NCI-H748 (cell line): ENCODE measurements around the gene UBE2G1.

Experiments used
- DNase-seq: peaks from one replicate; lab custom pipeline; 2025; ENCODE audit not compliant: unreplicated experiment; lab: John Stamatoyannopoulos, UW

The UBE2G1 gene

DNA sequence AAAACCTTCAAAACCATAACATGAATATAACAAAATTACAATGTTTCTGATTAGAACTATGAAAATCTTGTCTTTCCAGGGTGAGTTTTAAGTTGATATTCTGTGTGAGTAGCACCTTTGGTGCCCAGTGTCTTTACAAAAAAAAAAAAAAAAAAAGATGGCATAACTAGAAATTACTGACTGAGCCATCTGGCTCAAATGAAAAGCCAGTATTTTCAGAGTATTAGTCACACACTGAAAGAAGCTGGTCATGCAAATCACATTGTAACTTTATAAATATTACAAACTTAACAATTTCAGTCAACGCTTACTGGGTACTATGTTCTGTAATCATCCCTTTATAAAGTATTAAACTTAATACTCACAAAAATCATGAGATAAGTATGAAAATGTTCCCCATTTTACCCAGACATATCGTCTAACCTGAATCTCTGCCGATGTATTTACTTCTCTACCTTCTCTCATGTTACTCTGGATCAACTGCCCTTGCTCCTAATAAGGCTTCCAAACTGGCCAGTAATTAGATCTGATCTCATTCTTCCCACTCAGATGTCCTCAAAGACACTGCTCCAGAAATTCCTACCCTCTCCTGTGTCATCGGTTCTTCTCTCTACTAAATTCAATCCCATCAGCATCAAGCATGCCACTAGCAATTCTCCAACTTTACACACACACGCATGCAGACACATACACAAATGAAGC is 25.4 kb downstream of the UBE2G1 start:
- DNase-seq = no peak

DNA sequence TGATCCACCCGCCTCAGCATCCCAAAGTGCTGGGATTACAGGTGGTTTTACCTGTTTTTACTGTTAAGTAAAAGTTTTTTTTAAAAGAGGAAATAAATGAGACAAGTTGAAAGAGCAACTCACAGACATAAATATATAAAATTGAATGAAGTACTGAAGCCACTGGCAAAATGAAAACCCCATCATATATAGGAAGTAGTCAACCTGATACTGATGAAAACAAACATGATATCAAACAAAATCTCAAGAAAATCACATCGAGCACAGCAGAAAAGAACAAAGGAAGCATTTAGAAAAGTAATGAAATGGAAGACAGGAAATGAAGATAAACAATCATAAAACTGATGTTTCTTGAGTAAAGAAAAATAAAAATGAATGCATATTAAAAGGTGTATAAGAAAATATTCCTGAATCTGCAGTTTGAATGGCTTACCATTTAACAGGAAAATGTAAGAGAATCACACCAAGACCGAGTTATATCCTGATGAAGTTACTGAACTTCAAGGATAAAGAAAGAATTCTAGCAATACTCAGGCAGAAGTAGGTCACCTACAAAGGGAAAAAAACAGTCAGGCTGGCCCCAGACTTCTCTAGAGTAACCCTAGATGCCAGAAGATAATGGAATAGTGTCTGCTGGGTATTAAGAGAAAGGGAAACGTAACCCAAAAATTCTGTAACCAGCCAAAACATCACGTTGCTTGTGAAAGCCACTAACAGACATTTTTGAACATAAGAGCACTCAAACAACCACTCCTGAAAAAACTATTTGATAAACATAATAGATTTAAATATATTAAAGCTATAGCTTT is 31.5 kb downstream of the UBE2G1 start:
- no peak for DNase-seq

DNA sequence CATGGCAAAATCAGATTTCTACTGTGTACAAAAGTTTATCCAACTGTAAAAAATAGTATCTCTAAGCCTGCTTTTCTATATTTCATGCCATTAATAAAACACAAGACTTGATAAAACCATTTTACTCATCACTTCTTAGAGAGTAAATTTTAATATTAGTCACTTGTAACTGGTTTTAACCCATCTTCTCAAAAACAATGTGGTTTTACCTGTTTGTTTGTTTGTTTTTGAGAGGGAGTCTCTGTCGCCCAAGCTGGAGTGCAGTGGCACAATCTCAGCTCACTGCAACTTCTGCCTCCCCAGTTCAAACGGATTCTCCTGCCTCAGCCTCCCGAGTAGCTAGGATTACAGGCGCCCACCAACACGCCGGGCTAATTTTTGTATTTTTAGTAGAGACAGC is 32.1 kb downstream of the UBE2G1 start:
- no peak for DNase-seq

DNA sequence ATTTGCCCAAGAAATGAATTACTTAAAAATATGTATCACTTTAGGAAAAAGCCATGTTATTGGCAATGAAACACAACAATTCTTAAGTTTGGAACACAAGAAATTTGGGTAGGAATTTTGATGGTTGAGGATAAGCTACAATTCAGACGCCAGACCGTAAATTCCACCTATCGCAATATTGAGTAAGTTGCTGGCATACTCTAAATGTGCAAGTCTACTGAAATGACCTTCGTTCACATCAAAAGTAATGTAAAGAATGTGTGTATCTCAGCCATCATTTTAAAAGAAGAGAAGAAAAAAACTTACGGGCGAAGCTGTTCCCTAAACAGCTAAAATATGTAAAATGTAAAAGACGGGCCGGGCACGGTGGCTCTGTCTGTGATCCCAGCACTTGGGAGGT is 33.4 kb downstream of the UBE2G1 start:
- DNase-seq = no peak

DNA sequence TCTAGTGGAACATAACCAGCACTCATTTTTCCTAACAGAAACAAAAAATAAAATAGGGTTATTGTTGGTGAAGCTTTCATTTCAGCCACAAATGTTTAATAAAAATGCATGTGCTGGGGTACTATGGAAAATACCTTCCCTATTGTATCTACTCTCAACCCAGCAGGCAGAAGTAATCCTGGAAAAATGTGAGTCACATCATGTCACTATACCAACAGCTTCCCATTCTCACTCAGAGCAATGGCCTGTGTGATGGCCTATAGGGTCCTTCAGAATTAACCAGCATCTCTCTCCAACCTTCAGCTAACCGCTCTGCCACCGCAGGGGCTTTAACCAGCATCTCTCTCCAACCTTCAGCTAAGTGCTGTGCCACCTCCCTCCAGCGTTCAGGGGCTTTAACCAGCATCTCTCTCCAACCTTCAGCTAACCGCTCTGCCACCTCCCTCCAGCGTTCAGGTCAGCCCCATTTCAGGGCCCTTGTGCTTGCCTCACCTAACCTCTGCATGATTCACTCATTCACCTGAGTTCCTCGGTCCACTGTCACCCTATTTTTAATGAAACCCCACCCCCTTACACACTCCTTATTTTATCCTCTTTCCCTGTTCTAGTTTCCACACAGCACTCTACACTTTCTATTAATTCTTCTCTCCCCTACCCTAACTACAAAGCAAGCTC is 34.0 kb downstream of the UBE2G1 start:
- no peak for DNase-seq

DNA sequence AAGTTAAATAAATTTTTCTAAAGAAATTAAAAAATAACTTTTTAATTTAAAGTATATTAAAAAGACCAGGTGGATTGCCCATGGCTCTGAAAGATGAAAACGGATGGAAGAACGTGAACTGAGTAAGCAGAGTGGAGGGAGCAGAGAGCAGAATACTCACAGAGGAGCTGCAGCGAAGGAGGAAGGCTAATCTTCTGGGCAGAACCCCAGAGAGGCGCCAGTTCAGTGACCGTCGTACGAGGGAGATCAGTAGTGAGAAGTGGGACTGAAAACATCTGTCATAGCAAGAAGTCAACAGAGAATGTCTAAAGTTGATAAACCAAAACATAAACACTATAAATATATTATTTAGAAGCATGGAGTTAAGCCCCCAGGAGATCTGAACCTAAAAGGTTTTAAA is 34.9 kb downstream of the UBE2G1 start:
- DNase-seq = no peak

DNA sequence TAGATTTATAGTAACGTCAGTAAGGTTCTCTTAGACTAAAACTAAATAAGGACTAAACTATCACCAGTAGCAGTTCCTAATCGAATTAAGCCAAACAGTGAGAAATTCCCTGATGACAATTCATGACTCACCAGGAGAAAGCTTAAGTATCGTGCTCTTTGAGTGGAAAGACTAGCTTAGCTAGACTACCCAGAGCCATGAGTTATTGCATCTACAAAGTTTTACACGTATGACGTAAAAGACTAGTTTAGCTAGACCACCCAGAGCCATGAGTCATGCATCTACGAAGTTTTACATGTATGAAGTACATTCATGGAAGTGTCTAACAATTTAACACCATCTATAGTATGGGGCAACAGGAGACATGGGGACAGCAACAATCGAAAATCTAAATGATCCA is 36.6 kb downstream of the UBE2G1 start:
- DNase-seq = no peak

DNA sequence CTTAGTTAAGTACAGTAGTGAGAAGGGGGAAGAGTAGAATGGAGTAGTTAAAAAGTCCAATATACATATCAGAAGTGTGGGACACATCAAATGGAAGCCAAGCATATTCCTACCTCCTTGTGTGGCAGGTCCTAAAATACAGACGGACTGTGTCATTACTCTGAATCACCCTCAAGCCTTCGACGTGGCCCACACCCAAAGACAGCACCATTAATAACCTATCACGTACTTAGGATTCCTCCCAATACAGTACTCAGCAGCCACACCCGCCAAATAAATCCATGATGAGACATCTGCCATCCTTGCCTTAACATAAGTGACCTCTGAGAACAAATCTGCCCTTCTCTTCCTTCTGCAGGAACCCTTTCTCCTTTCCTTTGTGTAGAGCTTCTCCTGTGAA is 38.9 kb downstream of the UBE2G1 start:
- no peak for DNase-seq

DNA sequence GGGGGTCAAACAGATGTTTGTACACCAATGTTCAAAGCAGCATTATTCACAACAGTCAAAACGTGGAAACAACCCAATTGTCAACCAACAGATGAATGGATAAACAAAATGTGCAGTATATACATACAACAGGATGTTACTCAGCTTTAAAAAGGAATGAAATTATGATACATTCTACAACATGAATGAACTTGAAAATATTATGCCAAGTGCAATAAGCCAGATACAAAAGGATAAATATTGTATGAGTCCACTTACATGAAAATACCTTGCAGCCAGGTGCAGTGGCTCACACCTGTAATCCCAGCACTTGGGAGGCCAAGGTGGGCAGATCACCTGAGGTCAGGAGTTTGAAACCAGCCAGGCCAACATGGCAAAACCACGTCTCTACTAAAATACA is 39.9 kb downstream of the UBE2G1 start:
- no peak for DNase-seq

DNA sequence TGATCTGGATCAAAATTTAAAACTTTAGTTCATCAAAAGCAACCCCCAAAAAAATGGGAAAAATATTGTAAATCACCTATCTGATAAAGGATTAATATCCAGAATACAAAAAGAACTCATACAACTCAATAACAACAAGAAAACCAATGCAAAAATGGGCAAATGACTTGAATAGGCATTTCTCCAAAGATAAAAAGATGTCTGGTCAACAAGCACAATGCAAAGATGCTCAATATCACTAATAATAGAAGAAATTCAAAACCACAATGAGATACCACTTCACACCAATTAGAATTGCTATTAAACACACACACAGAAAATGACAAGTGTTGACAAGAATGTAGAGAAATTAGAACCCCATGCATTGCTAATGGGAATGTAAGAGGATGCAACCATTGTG is 40.4 kb downstream of the UBE2G1 start:
- DNase-seq = no peak

DNA sequence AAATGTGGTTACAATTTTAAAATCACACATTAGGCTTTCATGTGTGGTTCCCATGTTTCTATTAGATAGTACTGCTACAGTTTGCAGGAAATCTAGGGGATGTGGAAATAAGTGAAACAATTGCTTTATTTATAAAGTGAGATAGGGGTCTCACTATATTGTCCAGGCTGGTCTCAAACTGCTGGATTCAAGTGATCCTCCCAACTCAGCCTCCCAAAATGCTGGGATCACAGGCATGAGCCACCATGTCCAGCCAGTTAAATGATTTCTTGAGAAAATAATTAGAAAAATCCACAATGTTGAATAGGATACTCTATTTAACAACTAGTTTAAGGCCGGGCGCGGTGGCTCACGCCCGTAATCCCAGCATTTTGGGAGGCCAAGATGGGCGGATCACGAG is 42.0 kb downstream of the UBE2G1 start:
- no peak for DNase-seq

DNA sequence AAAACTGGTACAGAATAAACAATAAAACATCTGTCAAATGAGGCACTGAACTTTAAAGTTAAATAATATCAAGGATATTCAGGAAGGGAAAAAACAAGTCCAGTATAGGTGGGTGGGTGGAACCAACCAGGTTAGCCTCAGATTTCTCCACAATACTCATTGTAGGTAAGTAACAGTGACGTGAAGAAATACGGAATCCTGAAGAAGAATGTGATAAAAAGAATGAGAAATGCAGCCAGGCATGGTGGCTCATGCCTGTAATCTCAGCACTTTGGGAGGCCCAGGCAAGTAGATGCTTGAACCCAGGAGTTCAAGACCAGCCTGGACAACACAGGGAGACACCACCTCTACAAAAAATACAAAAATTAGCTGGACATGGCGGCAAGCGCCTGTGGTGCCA is 47.3 kb downstream of the UBE2G1 start:
- DNase-seq = no peak

DNA sequence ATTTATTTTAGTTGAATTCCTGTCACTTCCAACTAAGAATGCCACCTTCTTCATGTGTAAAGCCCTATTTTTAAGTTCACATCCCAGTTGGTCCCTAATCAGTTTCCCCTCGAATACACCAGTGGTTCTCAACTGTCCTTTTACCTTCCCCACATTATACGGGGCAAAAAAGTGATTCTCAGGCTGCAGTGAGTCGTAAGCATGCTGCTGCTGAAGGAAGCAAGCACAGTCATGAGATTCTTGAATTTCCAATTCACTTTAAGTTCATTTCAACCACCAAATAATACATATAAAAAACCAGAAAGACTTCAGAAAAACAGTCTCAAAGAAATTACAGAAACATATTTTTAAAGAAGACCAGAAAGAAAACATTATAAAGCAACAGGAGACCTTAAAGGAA is 47.9 kb downstream of the UBE2G1 start:
- DNase-seq = no peak

DNA sequence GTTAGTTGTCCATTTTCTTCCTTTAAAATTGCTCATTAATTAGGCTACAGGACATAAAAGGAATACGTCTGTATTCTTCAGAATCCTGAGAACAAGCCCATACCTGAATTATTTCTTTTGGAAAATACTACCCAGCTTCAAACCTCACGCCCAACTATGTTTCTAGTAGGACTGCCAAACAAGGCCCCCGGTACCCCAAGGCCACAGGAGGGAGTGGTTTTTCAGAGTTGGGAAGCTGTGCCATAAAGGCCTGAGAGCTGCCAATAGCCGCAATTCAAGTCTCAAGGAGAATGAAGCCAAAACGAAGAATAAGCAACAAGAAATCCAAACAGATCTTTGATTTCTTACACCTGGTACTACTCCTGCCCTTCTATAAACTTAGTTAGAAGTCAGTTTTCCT is 48.3 kb downstream of the UBE2G1 start:
- DNase-seq = no peak

DNA sequence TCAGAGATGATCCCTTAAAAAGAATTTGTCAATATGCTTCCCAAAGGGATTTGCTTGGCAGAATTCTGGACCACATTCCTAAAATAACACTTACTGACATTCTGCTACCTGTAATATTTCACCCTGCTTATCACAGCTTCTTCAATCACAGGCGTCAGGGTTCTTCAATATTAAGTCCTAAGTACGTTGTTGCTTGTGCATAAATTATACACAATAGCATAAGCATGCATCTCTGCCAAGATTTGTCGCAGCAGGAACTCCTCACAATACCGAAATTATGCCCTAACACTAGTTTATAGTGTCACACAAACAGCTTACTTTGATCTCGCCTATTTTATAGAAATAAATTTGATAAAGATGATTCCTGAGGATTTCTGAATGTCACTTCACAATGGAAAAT is 48.9 kb downstream of the UBE2G1 start:
- DNase-seq = no peak

DNA sequence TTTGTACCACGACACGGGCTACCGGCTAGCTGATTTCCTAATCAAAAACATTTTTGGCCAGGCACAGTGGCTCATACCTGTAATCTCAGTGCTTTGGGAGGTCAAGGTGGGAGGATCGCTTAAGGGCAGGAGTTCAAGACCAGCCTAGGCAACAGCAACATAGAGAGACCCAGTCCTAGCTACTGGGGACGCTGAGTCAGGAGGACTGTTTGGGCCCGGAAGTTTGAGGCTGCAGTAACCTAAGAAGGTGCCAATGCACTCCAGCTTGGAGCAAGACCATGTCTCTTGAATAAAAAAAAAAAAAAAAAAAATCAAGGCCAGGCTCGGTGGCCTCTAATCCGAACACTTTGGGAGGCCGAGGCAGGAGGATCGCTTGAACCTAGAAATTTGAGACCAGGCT is 49.8 kb downstream of the UBE2G1 start:
- DNase-seq = no peak

DNA sequence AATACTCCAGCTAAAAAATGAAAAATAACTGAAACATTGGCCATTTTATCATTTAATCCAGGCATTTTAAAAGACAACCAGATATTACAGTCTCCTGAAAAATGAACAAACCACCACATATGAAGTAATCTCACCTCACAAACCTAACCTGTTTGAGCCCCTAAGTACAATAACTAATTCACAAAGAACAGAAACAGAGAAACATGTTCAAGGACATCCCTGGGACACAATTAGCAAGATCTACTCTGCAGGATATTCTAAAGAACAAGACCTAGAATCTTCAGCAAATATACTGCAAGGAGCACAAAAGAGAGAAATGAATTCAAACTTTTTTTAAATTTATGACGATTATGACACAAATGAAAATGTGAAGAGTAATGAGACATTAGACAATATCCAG is 51.9 kb downstream of the UBE2G1 start:
- no peak for DNase-seq

DNA sequence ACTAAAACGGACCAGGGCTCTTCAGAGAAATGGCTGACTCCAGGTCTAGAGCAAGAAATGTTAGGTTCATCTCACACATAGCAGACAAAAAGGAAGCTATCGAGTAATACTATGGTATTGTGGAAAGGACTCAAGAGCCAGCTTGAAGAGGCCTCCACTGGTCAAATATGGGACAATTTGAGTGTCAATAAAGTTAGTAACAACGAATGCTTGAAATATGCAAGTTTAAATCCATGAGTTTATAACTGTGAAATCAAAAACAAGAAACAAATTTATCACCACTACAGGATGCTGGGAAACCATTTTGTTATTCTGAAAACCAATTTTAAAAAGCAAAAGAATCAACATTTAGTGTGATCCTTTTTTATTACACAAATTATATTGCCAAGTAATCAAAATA is 52.3 kb downstream of the UBE2G1 start:
- no peak for DNase-seq

DNA sequence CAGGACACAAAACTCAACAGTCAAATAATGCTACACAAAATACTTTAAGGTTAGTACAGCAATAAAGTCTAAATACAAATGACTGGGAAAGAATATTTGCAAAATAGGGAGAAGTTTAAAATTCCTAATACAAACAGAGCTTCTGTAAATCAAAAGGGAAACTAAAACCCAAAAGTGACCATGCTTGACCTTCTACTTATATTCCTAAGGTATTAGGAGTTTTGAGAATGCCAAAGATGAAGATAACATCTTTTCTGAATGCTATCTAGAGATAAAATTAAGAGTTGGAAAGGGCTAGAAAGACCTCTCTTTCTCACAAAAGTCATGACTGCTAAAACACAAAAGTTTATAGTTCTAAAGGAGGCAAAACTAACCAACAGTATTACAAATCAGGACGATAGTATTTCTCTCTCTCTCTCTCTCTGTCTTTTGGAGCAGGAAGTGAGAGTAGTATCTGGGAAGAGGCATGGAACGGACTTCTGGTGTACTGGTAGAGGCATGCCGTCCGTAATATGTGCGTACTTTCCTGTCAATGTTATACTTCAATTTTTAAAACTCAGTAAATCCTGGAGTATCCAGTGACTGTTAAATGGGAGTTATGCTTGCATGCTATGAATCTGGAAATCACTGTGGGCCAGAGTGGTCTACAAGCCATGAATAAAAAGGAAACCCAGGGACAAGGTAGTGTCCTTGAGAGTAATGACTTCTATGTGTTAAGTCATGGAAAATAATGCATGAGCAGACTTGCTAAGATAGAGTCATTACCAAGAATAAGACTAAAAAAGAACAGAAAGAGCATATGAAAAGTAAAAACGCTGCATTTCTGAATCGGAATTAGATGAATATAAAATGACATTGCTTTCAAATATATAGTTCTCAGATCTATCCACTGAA is 53.0 kb downstream of the UBE2G1 start:
- no peak for DNase-seq

DNA sequence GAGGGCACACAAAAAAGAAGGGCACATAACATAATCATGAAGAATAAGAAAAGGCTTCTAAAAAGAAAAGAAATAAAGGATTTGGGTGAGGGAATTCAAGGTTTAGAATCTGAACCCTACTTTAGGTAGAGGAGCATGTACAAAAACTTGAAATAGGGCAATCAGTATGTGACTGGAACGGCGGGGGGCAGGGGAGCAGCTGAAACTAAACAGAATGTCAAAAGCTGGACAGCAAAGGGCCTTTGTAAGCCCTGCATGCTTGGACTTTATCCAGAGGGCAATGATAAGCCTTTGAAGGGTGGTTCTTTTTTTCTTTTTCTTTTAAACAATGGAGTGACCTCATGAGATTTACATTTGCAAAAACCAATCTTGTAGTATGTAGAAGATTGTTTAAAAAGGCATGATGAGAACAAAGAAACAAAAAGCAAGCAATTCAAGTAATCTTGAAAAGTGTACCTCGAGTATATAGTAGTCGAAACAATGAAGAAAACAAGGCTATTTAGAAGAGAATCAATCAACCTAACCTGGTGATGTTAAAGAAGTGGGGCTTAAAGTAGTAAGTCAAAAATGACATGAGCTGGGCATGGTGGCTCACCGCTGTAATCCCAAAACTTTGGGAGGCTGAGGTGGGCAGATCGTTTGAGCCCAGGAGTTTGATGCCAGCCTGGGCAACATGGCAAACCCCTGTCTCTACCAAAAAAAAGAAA is 56.0 kb downstream of the UBE2G1 start:
- DNase-seq = no peak

DNA sequence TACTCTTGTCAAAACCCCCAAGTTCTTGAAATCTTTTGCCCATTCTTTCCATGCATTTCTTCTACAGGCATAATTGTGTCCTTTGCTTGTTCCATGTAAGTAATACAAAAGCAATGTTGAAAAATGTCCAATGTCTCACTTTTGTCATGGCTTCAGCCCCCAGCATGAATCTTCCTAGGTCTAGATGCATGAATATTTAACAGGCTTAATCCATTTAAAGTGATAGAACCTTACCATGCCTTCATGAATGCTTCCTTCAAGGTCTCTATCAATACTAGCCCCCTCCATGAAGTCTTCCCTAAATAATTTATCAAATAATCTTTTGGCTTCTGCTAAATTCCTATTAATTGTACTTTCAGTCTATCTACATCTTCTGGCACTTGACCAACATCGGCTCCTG is 56.6 kb downstream of the UBE2G1 start:
- no peak for DNase-seq
